Midbrain (tissue), 1 donor: ENCODE results near the gene ABCC3.
"Not testable (repeated sequence)": the region's sequence is repeated elsewhere in the genome, so short reads cannot be mapped to it uniquely, and the experiment has no call there.

Source experiments
- DNase-seq: peaks from one replicate; lab custom pipeline; 2025; lab: John Stamatoyannopoulos, UW

The ABCC3 gene

DNA sequence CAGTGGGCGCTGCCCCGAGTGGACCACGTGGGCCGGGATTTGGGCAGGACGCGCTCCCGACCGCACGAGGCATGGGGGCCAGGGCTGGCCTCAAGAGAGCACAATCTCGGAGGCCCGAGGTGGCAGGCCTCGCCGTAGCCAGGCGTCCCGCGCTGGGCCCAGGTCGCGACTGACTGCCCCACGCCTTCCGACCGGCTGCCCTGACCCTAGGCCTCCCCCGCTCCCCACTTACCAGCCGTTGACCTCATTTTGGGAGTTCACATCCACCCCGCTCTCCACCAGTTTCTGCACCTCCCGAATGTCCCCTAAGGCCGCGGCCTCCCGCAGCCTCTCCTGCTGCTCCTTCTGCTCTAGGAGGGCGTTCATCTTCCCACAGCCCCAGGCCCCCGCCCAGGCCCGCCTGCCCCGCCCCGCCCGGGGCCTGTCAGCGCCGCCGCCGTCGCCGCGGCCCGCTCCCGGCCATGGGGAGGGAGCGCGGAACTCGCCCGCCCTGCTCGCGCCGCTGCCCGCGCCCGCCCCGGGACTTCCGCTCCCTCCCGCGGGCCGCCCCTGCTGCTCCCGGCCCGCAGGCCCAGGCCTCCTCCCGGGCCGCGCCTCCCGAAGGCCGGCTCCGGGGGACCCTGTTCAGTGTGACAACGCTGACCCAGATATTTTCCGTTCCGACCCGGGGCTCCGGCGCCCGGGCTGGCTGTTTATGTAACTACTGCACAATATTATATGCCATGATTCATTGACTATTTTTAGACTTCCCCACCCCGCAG, 72.8 kb downstream of the ABCC3 start, which contains the start of gene ANKRD40:
Gene ANKRD40 (minus strand): TSS at position 626 of the 761 bp plus-strand sequence. CDS start 260 bp downstream, at position 366.
- peak; percentile 90 for DNase-seq

DNA sequence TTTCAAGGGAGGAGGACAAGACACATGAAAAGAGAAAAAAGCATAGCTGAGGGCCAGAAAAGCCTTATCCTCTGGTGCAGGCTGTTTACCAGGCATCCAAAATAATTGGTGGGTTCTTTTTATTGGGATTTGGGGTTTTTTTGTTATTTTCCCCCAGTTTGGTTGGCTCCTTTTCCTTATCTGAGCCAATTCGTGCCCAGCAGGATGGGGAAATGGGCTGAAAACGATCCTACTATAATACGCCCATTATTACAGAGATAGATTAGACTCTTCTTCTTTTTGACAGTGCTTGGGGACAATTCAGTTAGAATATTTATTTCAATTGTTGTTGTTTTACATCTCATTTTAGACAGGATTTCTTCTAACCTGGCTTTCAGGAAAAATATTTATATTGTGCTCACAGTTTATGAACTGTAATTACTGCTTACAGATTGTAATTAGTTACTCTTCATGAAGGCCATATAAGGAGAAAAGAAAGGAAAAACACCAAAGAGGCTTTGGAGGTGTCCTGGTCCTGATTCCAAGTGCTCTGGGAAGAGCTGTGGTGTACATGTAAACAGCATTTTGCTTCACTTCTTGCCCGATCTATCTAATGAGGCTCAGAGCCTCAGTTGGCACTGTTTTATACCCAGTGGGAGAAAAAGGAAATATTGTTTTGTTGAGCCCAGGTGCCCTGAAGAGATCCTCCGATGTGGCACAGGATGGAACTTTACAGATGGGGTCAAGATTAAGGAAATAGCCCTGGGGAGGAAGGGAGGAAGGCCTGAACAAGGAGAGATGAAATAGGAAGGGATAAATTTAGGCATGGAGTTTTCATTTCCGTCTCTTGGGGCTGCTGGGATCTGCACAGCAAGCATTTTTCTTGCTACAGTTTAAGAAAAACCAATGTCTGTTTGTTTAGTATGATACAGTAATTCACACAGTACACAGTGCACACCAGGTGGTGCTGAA, 73.6 kb downstream of the ABCC3 start:
- DNase-seq: peak; percentile 58

DNA sequence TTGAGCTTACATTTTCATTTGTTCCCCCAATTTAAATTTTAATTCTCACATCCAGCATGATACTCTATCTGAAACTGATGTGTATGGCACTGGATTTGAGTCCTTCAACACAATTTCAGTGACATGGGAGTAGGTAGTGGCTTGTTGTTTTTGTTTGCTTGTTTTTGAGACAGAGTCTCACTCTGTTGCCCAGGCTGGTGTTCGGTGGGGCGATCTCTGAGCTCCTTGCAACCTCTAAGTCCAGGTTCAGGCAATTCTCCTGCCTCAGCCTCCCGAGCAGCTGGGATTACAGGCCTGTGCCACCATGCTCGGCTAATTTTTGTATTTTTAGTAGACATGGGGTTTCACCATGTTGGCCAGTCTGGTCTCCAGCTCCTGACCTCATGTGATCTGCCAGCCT, 74.4 kb downstream of the ABCC3 start:
- DNase-seq: not testable (repeated sequence)

DNA sequence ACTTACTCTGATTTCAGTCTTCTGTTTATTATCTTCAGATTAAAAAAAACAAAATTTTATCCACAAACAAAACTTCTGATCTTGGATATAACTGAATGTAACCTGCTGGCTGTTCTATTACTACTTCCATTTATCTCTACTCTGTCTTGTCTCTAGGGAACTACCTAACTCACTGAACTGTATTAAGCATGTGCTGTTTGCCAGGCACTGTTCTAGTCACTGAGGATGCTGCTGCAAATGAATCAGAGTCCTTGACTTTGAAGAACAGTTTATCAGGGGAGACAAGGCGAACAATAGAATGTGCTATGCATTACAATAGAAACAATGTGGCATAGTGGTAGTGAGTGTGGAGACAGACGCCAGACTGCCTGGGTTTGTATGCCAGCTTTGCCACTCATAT, 75.3 kb downstream of the ABCC3 start:
- DNase-seq: no peak

DNA sequence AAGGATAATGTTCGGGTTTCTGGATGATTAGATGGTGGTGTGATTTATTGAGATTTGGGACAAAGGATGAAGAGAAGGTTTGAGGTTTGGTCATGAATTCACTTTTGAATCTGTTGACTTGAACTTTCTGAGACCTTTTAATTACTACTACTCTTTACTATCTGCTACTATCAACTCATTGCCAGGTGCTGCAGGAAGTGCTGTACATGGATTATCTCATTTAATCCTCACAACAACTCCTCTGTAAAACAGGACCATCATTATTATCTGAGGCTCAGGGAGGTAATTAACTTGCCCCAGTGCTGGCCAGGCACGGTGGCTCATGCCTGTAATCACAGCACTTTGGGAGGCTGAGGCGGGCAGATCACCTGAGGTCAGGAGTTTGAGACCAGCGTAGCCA, 76.0 kb downstream of the ABCC3 start:
- no peak for DNase-seq

DNA sequence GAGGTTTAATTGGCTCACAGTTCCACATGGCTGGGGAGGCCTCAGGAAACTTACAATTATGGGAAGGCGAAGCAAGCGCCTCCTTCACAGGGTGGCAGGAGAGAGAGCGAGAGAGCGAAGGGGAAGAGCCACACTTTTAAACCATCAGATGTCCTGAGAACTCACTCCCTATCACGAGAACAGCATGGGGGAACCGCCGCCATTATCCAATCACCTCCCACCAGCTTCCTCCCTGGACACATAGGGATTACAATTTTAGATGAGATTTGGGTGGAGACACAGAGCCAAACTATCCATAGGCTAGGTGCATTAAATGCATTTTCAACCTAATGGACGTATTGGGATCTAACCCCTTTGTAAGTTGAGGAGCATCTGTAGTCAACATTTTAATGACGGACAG, 78.0 kb downstream of the ABCC3 start:
- no peak for DNase-seq

DNA sequence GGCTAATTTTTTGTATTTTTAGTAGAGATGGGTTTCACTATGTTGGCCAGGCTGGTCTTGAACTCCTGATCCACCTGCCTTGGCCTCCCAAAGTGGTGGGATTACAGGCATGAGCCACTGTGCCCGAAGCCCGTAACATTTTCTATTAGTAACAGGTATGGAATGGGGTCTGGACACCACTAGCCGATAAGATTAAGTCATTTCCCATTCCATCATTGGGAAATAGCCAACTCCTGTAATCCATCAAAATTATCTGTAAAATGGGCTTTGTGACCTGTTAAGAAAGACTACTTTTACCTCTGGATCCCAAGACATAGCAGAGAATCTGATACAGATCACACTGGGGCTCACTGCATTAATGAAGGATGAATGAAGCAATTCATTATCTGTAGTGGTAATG, 80.8 kb downstream of the ABCC3 start:
- no peak for DNase-seq

DNA sequence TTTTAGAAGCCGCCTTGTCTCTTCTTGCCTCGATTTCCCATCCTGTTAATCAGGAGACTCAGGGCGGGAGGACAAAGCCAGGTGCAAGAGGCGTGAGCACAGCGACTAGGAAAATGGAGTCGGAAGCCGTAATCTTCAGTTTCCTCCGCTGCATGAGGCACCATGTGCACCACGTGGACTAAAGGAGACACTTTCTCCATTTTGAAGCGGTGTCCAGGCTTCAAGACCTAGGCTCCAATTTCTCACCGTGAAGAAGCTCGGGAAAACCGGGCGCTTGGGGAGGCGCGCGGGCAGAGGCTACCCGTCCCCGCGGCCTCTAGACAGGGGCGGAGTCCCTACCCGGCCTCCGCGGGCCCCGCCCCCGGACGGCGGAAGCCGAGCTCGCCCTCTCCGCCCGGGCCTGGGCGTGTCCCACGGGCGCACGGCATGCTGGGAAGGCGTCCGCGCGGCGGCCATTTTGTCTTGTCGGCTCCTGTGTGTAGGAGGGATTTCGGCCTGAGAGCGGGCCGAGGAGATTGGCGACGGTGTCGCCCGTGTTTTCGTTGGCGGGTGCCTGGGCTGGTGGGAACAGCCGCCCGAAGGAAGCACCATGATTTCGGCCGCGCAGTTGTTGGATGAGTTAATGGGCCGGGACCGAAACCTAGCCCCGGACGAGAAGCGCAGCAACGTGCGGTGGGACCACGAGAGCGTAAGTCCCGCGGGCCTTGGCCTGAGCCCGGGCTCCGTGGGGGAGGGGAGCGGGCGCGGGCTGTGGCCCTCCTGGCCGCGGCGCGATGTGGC, 84.7 kb downstream of the ABCC3 start, which contains the start of gene LUC7L3:
Gene LUC7L3 (plus strand): TSS at position 460 of the 780 bp plus-strand sequence. CDS start 130 bp downstream, at position 590.
- peak; percentile 92 for DNase-seq

DNA sequence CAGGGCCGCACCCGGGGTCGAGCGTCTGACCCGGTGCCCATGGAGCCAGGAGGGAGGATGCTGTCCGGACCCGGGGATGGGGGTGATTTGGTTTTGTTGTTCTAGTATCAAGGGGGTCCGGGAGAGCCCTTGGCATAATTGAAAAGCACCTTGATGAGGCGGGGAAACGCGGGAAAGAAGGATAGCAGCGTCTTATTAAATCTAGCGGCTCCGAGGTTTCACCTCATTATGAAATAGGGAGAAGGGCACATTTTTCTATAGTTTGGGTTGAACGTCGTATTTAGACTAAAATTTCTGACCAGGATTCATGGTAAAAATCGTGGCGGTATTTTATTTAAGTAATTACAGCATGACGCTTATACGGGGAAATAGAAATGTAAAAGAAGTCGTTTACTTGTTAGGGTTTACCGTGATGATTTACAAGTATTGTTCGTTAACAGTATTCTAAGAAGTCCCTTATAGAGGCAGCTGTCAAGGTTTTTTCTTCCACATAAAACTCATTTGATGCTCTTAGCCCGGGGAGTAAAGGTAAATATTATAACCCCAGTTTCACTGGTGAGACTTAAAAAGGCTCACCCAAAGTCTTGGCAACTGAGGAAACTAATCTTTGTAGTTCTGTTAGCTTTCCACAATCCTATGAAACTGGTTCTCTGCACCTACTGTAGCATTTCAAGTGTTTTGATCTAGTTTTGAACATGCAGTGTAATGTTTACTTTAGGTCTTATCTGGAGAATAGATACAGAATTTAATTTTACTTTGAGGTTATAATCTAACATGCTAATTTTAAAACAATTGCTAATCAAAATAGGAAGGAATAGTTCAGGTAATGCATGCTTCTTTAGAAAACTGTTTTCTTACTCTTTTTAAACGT, 85.5 kb downstream of the ABCC3 start:
- no peak for DNase-seq

DNA sequence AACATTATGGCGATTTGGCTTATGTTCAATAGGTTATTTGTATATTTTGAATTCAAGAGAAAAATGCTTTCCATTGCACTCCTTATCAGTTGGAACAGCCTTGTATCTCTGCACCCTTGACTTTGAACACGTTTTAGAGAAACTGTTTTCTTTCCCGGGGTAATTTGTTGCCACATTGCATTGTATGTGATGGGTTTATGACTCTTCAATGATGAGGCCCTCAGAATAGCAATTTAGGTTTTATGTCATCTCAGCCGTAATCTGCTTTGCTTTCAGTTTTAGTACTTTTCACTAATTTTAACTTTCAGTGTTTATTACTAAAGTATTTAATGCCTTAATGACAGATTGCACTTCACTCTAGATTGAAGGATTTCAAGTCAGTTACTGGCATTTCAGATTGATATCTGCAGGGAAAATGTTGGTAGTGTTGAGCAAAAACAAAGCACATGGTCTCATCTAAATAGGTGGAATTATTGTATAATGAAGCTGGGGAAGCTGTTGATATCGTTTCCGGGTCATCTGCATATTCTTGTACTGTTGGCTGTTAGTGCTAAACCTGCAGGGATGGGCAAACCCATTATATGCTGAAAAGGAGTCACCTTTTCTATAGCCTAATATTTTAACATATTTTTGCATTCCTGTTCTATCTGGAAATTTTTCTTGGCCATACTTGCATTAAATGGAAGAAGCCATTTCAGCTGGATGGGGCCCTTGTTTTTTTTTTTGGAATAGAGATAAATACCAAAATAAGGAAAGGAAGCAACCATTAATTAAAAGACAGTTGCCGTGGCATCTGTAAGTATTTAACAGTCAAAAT, 86.7 kb downstream of the ABCC3 start:
- no peak for DNase-seq

DNA sequence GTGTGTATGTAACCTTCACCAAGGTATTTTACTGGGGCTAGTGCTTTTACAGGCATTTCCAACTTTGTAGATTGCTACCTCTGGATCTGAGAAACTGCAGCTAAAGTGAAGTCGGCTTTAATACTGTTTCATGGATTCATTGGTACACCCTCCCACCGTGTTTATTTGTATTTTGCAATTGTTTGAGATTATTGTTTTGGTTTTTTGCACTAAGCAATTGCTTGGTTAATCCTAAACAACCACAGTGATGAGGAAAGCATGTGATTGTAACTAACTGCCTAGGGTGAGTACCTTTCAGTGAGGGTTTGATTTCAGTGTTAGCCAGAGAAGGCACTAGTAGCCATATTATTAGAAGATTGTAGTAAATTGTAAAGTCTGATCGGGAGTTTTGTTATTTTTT, 88.1 kb downstream of the ABCC3 start:
- no peak for DNase-seq

DNA sequence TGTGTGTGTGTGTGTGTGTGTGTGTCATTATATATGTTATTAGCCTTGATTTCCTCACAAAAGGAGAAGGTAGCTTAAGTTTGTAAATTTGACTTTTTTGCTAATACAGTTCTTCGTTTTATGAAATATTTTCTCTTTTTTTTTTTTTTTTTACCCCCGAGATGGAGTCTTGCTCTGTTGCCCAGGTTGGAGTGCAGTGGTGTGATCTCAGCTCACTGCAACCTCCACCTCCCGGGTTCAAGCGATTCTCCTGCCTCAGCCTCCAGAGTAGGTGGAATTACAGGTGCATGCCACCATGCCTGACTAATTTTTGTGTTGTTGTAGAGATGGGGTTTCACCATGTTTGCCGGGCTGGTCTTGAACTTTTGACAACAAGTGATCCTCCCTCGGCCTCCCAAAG, 89.9 kb downstream of the ABCC3 start:
- DNase-seq: not testable (repeated sequence)

DNA sequence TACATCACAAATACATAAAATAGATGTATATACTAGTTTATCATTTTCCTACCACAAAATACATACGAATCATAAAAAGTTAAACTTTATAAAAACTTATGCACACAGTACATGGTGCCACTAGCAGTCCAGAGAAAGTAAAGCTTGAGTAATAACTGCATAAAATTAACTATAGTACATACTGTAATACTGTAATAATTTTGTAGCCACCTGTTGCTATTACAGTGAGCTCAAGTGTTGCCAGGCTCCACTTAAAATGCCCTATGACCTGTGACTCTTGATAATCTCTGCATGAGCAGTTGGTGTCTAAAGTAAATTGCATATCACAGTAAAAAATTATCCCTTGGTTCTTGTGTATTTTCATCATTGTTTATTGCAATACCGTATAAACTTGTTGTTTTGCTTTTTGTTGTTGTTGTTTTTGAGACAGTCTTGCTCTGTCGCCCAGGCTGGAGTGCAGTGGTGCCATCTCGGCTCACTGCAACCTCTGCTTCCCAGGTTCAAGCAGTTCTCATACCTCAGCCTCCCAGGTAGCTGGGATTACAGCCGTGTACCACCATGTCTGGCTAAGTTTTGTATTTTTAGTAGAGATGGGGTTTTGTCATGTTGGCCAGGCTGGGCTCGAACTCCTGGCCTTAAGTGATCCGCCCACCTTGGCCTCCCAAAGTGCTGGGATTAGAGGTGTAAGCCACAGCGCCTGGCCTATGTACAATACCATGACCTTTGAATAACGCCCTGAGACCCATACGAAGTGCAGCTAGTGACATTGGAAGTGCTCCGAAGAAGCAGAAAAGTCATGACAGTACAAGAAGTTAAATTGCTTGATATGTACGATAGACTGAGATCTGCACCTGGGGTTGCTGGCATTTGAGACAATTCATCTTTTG, 91.3 kb downstream of the ABCC3 start:
- no peak for DNase-seq

DNA sequence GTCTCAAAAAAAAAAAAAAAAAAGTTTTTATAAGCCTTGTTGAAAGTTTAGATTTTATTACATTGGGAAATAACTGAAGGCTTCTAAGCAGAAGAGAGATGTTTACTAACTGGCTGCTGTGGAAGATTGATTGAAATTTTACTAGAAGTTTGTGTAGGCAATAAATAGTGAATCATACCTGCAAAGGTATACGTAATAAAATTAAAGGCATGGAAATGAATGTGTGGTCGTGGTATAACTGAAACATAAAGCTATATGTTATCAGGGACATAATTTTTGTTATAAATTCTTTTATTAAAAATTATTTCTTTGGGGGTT, 93.4 kb downstream of the ABCC3 start:
- DNase-seq: no peak

DNA sequence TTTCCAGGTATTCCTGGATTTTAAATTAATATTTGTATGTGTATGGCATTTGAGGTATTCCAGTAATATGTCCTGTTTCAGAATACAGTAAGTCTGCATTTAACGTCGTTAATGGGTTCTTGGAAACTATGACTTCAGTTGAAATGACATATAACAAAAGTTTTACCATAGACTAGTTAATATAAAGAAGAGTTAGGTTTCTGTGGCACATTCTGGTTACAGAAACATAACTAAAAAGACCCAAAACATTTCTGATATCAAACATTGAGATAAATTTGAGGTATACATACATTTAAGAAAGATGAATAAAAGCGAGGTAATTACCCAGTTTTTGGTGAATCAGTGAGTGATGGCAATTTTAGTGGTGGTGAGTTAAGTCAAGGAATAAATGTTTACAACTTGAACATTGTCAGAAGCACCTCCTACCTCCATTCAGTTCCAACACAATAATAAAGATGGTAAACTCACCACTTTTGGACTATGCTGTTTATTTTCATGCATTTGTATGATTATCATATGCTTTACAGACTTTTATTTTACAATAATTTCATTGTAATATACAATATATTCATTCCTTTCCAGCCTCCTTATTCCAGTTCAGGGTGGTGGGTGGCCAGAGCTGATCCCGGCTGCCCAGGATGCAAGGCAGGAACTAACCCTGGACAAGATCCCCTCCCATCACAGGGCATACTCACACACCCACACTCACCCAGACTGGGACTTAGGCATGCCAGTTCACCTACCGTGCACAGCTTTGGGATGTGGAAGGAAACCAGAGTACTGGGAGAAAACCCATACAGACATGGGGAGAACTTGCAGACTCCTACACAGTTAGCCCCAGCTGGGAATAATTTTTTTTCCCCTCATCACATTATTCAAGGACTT, 94.4 kb downstream of the ABCC3 start:
- no peak for DNase-seq

DNA sequence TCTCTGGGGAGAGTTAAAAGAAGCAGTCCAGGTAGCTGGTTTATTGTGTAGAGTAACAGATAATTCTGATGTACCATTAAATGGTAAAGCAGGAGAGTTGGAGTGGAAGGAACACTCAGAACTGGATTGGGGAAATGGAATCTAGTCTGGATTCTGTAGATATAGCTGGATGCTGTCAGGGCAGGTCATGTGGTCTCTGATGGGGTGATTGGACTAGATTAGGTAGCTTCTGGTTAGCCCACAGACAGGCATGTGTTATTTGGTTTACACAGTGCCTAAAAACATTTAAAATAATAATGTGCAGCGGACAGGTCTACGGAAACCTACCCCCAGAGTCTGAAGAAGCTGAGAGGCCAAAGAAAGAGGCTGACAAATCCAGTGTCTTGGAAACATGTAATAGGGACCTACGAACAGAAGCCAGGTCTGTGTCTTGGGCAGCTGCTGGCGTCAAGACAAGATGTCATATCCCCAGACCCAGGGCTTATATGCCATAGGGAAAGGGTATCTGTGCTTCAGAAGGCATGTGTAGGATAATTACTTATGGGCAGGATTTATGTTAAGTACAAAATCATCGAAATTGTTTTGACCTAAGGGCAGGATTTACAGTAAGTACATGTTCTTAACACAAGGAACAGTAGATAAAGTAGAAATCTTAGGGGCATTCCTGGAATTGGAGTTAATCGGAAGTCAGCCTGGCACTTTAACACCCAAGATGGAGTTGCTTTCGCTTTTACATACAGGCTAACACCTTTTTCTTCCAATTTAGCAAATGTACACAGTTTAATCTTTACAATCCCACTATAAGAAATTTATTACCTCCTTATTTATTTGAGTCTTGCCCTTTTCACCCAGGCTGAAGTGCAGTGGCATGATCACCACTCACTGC, 97.1 kb downstream of the ABCC3 start:
- DNase-seq: no peak

DNA sequence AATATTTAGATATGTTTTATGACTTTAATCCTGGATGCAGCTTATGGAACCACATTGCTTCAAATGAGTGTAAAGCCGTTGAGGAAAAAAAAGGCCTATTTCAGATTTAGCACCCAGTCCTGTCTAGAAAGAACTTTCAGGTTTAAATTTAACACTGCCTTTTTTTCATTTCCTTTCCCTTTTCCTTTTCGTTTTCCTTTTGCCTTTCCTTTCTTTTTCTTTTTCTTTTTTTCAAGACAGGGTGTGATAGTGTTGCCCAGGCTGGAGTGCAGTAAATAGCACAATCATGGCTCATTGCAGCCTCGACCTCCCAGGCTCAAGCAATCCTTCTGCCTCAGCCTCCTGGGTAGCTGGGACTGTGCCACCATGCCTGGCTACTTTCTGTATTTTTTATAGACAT, 100.6 kb downstream of the ABCC3 start:
- no peak for DNase-seq
